Stimulated activated effector memory CD8-positive, alpha-beta T cell treated with anti-CD3 and anti-CD28 coated beads, Interleukin-12 subunit alpha, Interleukin-12 subunit beta, amount 100 ng/mL, for 72 hours (primary cell): Measurements from ENCODE around the gene OPA1.

Experiments used
- ATAC-seq: fragments of 150-1000 bp; cut with Tn5 transposase; 2 replicates; pipeline ENCODE4 v1.10.0; 2021
- DNase-seq, 2 donors: peaks; one replicate each; pipeline ENCODE4 v3.0.0; 2021 to 2022; ENCODE audit warnings: low spot score in 2 of 2
- H3K27ac Mint-ChIP-seq: one replicate; pipeline ENCODE4 v1.8.0; 2022; ENCODE audit warnings: mild to moderate bottlenecking, mixed read lengths
- H3K36me3 Mint-ChIP-seq: one replicate; pipeline ENCODE4 v1.8.0; 2022; ENCODE audit warnings: mild to moderate bottlenecking, mixed read lengths
- H3K4me1 Mint-ChIP-seq: one replicate; pipeline ENCODE4 v1.8.0; 2022; ENCODE audit warnings: mixed read lengths
- H3K4me3 Mint-ChIP-seq: one replicate; pipeline ENCODE4 v1.8.0; 2022; ENCODE audit warnings: mild to moderate bottlenecking, mixed read lengths
- H3K9me3 Mint-ChIP-seq: one replicate; pipeline ENCODE4 v1.8.0; 2022; ENCODE audit warnings: mixed read lengths

Gene OPA1

GRCh38 chr3:193702967-193703366, 110.0 kb downstream of the OPA1 start:
- ATAC-seq (no peak), DNase-seq (no peak)
- Mint-ChIP-seq H3K4me1 (no peaks in the 10 kb centered on the region), H3K9me3 (no peaks in the 10 kb centered on the region), H3K36me3 (peaks cover 9% of the 10 kb centered on the region), H3K4me3 (no peak overlapping the region), H3K27ac (no peak overlapping the region)

GRCh38 chr3:193704431-193704830, 111.4 kb downstream of the OPA1 start:
- DNase-seq (no peak), ATAC-seq (no peak)
- Mint-ChIP-seq H3K9me3 (no peaks in the 10 kb centered on the region), H3K36me3 (no peaks in the 10 kb centered on the region), H3K4me3 (no peak overlapping the region), H3K4me1 (no peaks in the 10 kb centered on the region), H3K27ac (no peak overlapping the region)

GRCh38 chr3:193708270-193708669, 115.3 kb downstream of the OPA1 start:
- ATAC-seq (no peak), DNase-seq (no peak)
- Mint-ChIP-seq H3K9me3 (no peaks in the 10 kb centered on the region), H3K4me3 (no peak overlapping the region), H3K4me1 (no peaks in the 10 kb centered on the region), H3K27ac (no peak overlapping the region), H3K36me3 (no peaks in the 10 kb centered on the region)

- Mint-ChIP-seq H3K4me1 (no peaks in the 10 kb centered on the region), H3K27ac (no peak overlapping the region), H3K4me3 (no peak overlapping the region), H3K36me3 (peaks cover 5% of the 10 kb centered on the region), H3K9me3 (peaks cover 10% of the 10 kb centered on the region)
- ATAC-seq (no peak), DNase-seq (no peak)
Measured at GRCh38 chr3:193710286-193711165, 117.5 kb downstream of the OPA1 start.

- H3K36me3 Mint-ChIP-seq = peaks cover 5% of the 10 kb centered on the region
Measured at GRCh38 chr3:193711166-193711485, 118.1 kb downstream of the OPA1 start.

GRCh38 chr3:193711523-193711963, 118.5 kb downstream of the OPA1 start:
- Mint-ChIP-seq H3K36me3 (peaks cover 5% of the 10 kb centered on the region), H3K4me1 (no peaks in the 10 kb centered on the region), H3K27ac (no peak overlapping the region), H3K4me3 (no peak overlapping the region), H3K9me3 (peaks cover 10% of the 10 kb centered on the region)
- DNase-seq (no peak), ATAC-seq (no peak)

More at GRCh38 chr3:193711166-193711485, 118.1 kb downstream of the OPA1 start:
- Mint-ChIP-seq H3K4me3 (no peak overlapping the region), H3K27ac (no peak overlapping the region), H3K9me3 (peaks cover 10% of the 10 kb centered on the region), H3K4me1 (no peaks in the 10 kb centered on the region)
- DNase-seq = no peak
- ATAC-seq = no peak

GRCh38 chr3:193711964-193712598, 119.1 kb downstream of the OPA1 start:
- H3K36me3 Mint-ChIP-seq = peaks cover 5% of the 10 kb centered on the region
- H3K27ac Mint-ChIP-seq = no peak overlapping the region
- DNase-seq = no peak
- no peaks in the 10 kb centered on the region for H3K4me1 Mint-ChIP-seq
- H3K4me3 Mint-ChIP-seq = no peak overlapping the region
- peaks cover 10% of the 10 kb centered on the region for H3K9me3 Mint-ChIP-seq
- ATAC-seq = no peak

GRCh38 chr3:193712938-193713337, 119.9 kb downstream of the OPA1 start:
- no peaks in the 10 kb centered on the region for H3K4me1 Mint-ChIP-seq
- DNase-seq (no peak), ATAC-seq (no peak)
- peaks cover 5% of the 10 kb centered on the region for H3K36me3 Mint-ChIP-seq
- no peak overlapping the region for H3K4me3 Mint-ChIP-seq
- H3K9me3 Mint-ChIP-seq = peaks cover 10% of the 10 kb centered on the region
- H3K27ac Mint-ChIP-seq = no peak overlapping the region

- DNase-seq = no peak
- no peaks in the 10 kb centered on the region for H3K4me1 Mint-ChIP-seq
- H3K27ac Mint-ChIP-seq = no peak overlapping the region
- peaks cover 5% of the 10 kb centered on the region for H3K36me3 Mint-ChIP-seq
- peaks cover 10% of the 10 kb centered on the region for H3K9me3 Mint-ChIP-seq
- no peak for ATAC-seq
- H3K4me3 Mint-ChIP-seq = no peak overlapping the region
Measured at GRCh38 chr3:193714523-193715137, 121.6 kb downstream of the OPA1 start.

- Mint-ChIP-seq H3K4me1 (no peaks in the 10 kb centered on the region), H3K36me3 (peaks cover 5% of the 10 kb centered on the region), H3K4me3 (no peak overlapping the region), H3K27ac (no peak overlapping the region), H3K9me3 (peaks cover 10% of the 10 kb centered on the region)
- DNase-seq (no peak), ATAC-seq (no peak)
Measured at GRCh38 chr3:193716150-193716549, 123.1 kb downstream of the OPA1 start.

GRCh38 chr3:193719735-193720134, 126.7 kb downstream of the OPA1 start:
- Mint-ChIP-seq H3K9me3 (peaks cover 3% of the 10 kb centered on the region), H3K4me1 (no peaks in the 10 kb centered on the region), H3K27ac (no peak overlapping the region), H3K4me3 (no peak overlapping the region), H3K36me3 (no peaks in the 10 kb centered on the region)
- ATAC-seq (no peak), DNase-seq (no peak)

GRCh38 chr3:193720169-193720568, 127.2 kb downstream of the OPA1 start:
- H3K4me1 Mint-ChIP-seq = no peaks in the 10 kb centered on the region
- DNase-seq = no peak
- no peaks in the 10 kb centered on the region for H3K36me3 Mint-ChIP-seq
- no peak overlapping the region for H3K27ac Mint-ChIP-seq
- H3K9me3 Mint-ChIP-seq = peaks cover 3% of the 10 kb centered on the region
- no peak for ATAC-seq
- H3K4me3 Mint-ChIP-seq = no peak overlapping the region

- no peak for ATAC-seq
- H3K36me3 Mint-ChIP-seq = no peaks in the 10 kb centered on the region
- no peak overlapping the region for H3K27ac Mint-ChIP-seq
- H3K4me1 Mint-ChIP-seq = no peaks in the 10 kb centered on the region
- H3K4me3 Mint-ChIP-seq = no peak overlapping the region
- H3K9me3 Mint-ChIP-seq = no peaks in the 10 kb centered on the region
- no peak for DNase-seq
Measured at GRCh38 chr3:193722566-193722965, 129.6 kb downstream of the OPA1 start.

- Mint-ChIP-seq H3K9me3 (no peaks in the 10 kb centered on the region), H3K36me3 (no peaks in the 10 kb centered on the region), H3K4me1 (no peaks in the 10 kb centered on the region), H3K4me3 (no peak overlapping the region), H3K27ac (no peak overlapping the region)
- peak in 1 of 2 donors; percentile 28 for DNase-seq
- no peak for ATAC-seq
Measured at GRCh38 chr3:193727089-193727488, 134.1 kb downstream of the OPA1 start.

- Mint-ChIP-seq H3K9me3 (no peaks in the 10 kb centered on the region), H3K27ac (no peak overlapping the region), H3K36me3 (no peaks in the 10 kb centered on the region), H3K4me3 (no peak overlapping the region), H3K4me1 (no peaks in the 10 kb centered on the region)
- peak in 1 of 2 donors; percentile 20 for DNase-seq
- peak; percentile 29 for ATAC-seq
Measured at GRCh38 chr3:193728429-193729087, 135.6 kb downstream of the OPA1 start.
